ENCODE data around the gene ABHD15.

DNA sequence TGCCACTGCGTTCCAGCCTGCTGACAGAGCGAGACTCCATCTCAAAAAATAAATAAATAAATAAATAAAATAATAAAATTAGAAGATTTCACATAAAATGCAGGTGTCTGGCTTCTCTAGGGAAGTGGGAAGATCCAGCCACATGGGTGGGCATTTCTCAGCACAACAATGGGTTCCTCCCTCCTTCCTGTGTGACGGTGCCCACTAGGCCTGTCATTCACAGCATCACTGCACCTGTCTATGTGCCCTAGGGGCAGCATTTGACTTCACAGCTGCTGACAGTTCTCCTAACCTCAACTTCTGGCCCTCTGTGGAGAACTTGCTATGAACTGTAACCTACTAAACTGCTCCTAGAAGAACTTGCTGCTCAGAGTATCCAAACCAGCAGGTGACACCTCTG is 3.0 kb downstream of the ABHD15 start:
- no peak for TF ChIP-seq POLR2A (IDR thresholded peaks at IDR 0.05)
- TF ChIP-seq, protein P1, sequence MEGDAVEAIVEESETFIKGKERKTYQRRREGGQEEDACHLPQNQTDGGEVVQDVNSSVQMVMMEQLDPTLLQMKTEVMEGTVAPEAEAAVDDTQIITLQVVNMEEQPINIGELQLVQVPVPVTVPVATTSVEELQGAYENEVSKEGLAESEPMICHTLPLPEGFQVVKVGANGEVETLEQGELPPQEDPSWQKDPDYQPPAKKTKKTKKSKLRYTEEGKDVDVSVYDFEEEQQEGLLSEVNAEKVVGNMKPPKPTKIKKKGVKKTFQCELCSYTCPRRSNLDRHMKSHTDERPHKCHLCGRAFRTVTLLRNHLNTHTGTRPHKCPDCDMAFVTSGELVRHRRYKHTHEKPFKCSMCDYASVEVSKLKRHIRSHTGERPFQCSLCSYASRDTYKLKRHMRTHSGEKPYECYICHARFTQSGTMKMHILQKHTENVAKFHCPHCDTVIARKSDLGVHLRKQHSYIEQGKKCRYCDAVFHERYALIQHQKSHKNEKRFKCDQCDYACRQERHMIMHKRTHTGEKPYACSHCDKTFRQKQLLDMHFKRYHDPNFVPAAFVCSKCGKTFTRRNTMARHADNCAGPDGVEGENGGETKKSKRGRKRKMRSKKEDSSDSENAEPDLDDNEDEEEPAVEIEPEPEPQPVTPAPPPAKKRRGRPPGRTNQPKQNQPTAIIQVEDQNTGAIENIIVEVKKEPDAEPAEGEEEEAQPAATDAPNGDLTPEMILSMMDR (IDR thresholded peaks at IDR 0.05) = no peak

All from right lobe of liver (tissue), 4 donors.